ENCODE data around the gene CCDC50.

Gene CCDC50, protein sequence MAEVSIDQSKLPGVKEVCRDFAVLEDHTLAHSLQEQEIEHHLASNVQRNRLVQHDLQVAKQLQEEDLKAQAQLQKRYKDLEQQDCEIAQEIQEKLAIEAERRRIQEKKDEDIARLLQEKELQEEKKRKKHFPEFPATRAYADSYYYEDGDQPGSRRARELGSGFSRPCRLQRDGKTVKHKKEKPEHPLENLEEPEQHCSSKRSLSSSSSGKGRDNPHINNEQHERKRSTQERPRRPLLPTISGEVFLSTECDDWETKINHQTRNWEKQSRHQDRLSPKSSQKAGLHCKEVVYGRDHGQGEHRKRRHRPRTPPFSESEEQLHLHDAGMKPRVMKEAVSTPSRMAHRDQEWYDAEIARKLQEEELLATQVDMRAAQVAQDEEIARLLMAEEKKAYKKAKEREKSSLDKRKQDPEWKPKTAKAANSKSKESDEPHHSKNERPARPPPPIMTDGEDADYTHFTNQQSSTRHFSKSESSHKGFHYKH

DNA sequence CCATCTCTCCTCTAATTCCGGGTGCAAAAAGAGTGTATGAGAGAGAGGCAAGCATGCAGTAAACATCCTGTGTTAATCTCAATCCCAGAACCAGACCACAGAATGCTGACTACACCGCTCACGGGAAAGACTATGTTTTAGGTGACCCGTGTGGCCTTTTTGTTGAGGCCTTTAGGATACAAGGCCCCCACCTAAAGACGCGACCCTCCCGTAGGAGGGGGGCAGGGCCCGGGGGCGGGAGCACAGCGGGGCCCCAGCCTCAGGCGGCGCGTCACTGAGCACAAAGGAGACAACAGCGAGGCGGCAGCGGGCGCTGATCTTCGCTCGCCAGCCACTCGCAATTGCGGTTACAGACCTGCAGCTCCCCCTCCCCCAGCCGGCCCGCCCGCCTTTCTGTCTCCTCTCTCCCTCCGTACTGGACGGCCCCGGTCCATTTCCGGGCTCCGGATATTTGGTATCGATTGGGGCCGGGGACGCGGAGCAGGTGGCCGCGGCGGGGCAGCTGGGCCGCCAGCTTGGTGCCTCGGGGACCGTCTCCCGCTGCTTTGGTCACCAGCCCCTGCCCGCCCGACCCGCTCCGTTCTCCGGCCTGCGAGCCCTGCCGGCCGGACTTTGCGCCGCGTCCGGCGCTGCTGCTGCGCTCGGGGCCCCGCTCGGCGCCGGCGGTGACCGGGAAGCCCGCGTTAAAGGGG lies at the start of gene CCDC50:
Gene CCDC50, plus strand, starts transcription at position 433 of the 692 bp plus-strand sequence. CDS start 281 bp downstream, outside the sequence.
- Histone ChIP-seq H3K36me3 (ENCODE audit: insufficient read depth, low read length) (no peaks in the 10 kb centered on the region), H3K27me3 (ENCODE audit: insufficient read depth, low read length) (no peaks in the 10 kb centered on the region), H3K4me1 (ENCODE audit: insufficient read depth, low read length) (peaks cover 22% of the 10 kb centered on the region), H2AFZ (ENCODE audit: low read depth, low read length) (peak within 1 kb of the TSS; percentile 75), H3K4me3 (ENCODE audit: low read length) (peak within 1 kb of the TSS; percentile 75), H3K9me3 (ENCODE audit: low read length) (no peaks in the 10 kb centered on the region)

DNA sequence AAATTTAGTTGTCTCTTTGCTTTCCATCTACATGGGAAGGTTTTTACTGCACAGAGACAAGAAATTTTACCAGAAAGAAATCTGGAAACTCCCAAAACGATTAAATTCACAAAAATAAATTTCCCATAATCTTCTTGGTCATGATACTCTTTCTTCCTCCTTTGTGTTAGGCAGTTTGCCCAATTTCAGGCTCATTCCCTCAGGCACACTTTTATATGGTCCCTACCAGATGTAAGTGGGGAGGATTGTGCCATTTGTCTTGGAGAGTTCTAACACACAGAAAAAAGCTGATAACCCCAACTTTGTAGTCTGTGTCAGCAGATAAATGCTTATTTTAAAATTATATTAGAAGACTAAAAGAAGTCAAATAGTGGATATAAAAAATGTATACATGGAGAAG lies 49.1 kb upstream of the CCDC50 start:
- H3K9me3 ChIP-seq (ENCODE audit: low read length) = no peaks in the 10 kb centered on the region
- H3K36me3 ChIP-seq (ENCODE audit: insufficient read depth, low read length) = no peaks in the 10 kb centered on the region
- H2AFZ ChIP-seq (ENCODE audit: low read depth, low read length) = no peak overlapping the region
- no peaks in the 10 kb centered on the region for H3K4me1 ChIP-seq (ENCODE audit: insufficient read depth, low read length)
- no peak overlapping the region for H3K4me3 ChIP-seq (ENCODE audit: low read length)
- no peaks in the 10 kb centered on the region for H3K27me3 ChIP-seq (ENCODE audit: insufficient read depth, low read length)

DNA sequence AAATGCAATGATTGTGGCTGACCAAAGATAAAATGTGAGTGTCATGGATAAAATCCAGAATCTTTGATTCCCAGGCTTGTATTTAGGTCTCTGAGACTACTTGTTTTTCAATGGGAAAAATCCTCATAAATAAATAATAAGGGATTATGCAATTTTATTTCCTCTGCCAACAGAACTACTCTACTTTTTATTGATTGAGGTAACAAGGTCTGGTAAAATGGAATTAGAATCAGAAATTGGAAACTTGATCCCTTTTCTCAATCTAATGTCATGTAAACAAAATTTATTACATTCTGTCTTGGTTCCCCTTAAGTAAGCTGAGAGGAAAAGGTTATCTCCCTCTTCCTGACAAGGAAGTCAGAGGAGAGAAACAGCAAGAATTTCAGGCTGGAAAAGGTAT lies 48.3 kb upstream of the CCDC50 start:
- H3K9me3 ChIP-seq (ENCODE audit: low read length) = no peaks in the 10 kb centered on the region
- no peaks in the 10 kb centered on the region for H3K4me1 ChIP-seq (ENCODE audit: insufficient read depth, low read length)
- H2AFZ ChIP-seq (ENCODE audit: low read depth, low read length) = no peak overlapping the region
- no peaks in the 10 kb centered on the region for H3K36me3 ChIP-seq (ENCODE audit: insufficient read depth, low read length)
- no peaks in the 10 kb centered on the region for H3K27me3 ChIP-seq (ENCODE audit: insufficient read depth, low read length)
- H3K4me3 ChIP-seq (ENCODE audit: low read length) = no peak overlapping the region

DNA sequence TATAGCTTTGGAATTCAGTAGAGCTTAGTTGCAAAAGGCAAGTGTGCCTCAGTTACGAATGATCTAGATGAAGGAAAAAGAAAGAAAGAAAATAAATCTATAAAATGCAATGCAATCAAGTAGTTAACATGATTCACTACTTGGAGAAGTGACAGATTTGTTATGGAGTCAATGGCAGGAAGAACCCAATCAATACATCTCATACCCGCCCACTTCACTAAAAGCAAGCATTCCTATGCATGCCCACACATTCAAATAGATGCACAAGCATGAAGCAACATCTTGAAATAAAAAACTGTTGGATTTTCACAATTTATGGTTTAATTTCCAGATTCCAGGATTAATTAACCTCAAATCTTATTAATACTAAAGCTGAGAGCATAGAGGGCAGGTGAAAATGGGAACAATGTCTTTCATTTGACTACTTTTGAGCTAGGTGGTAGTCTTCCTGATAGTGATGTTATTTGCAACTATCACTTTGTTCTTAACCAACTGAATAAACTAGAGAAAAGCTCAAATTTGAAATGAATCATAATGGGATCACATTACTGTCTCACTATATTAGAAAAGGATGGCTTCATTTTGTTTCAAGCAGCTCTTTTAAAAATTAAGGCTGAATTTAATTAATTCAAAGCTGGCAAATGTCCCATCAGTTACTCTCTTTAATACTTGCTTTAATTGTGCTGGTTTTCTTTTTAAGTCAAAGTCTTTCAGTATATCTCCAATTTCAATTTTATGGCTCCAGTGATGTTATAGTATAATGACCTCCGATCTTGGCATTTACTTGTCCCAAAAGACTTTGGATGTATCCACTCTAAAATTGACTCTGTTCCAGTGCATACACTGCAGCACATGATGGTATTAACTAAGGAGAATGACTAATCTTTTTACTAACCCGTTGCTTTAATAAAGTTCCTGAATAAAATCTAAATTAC lies 46.7 kb upstream of the CCDC50 start:
- no peak overlapping the region for H2AFZ ChIP-seq (ENCODE audit: low read depth, low read length)
- H3K4me3 ChIP-seq (ENCODE audit: low read length) = no peak overlapping the region
- no peaks in the 10 kb centered on the region for H3K9me3 ChIP-seq (ENCODE audit: low read length)

DNA sequence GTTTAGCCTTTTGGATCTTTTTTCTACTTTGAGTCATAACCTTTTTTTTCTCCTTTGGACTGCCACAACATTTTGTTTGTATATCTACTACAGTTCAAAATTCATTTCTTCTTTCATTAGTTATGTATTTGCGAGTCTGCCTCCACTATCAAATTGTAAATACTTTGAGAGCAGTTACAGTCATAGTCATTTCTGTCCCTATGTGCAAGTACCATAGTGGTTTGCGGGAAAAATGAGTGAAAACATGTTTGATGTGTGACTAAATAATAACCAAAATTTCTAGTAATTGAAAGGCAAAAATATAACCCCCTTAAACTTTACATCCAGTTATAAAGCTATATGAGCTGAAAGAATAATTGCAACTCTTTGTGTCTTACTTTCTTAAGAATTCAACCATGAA lies 45.8 kb upstream of the CCDC50 start:
- Histone ChIP-seq H3K36me3 (ENCODE audit: insufficient read depth, low read length) (no peaks in the 10 kb centered on the region), H3K4me1 (ENCODE audit: insufficient read depth, low read length) (no peaks in the 10 kb centered on the region), H3K9me3 (ENCODE audit: low read length) (no peaks in the 10 kb centered on the region), H3K27me3 (ENCODE audit: insufficient read depth, low read length) (no peaks in the 10 kb centered on the region), H2AFZ (ENCODE audit: low read depth, low read length) (no peak overlapping the region), H3K4me3 (ENCODE audit: low read length) (no peak overlapping the region)

More for the DNA sequence above, 46.7 kb upstream of the CCDC50 start:
- H3K36me3 ChIP-seq (ENCODE audit: insufficient read depth, low read length) = no peaks in the 10 kb centered on the region
- H3K4me1 ChIP-seq (ENCODE audit: insufficient read depth, low read length) = no peaks in the 10 kb centered on the region
- H3K27me3 ChIP-seq (ENCODE audit: insufficient read depth, low read length) = no peaks in the 10 kb centered on the region

DNA sequence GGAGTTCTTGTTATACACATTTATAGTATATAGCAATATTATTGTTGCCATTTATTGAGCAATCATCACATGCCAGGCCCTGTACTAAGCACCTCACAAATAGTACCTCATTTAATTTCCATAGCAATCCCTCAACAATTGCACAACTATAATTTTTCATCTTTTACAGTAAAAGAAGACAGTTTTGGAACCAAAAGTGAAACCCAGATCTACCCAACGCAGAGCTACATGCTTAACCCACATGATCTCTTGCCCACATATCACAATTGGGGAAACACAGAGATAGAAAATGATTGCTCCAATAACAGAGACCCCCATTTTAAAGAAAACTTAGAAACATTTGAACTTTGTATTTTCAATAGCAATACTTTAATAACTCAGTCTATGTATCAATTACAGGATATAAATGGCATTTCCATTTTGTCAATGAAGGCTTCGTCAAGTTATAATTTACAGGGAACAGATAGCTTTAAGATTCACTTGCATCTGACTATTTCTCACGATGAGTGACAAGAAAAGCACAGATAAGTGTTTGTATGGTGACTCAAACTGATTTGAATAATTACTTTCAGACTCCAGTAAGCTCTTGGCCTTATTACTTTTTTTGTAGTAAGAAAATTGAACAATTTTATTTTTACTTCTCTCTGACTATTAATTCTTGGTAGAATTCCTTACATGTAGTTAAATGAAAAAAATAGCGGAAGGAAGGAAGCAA lies 38.7 kb upstream of the CCDC50 start:
- Histone ChIP-seq H3K4me1 (ENCODE audit: insufficient read depth, low read length) (no peaks in the 10 kb centered on the region), H3K4me3 (ENCODE audit: low read length) (no peak overlapping the region), H2AFZ (ENCODE audit: low read depth, low read length) (no peak overlapping the region), H3K9me3 (ENCODE audit: low read length) (no peaks in the 10 kb centered on the region), H3K36me3 (ENCODE audit: insufficient read depth, low read length) (no peaks in the 10 kb centered on the region), H3K27me3 (ENCODE audit: insufficient read depth, low read length) (no peaks in the 10 kb centered on the region)

DNA sequence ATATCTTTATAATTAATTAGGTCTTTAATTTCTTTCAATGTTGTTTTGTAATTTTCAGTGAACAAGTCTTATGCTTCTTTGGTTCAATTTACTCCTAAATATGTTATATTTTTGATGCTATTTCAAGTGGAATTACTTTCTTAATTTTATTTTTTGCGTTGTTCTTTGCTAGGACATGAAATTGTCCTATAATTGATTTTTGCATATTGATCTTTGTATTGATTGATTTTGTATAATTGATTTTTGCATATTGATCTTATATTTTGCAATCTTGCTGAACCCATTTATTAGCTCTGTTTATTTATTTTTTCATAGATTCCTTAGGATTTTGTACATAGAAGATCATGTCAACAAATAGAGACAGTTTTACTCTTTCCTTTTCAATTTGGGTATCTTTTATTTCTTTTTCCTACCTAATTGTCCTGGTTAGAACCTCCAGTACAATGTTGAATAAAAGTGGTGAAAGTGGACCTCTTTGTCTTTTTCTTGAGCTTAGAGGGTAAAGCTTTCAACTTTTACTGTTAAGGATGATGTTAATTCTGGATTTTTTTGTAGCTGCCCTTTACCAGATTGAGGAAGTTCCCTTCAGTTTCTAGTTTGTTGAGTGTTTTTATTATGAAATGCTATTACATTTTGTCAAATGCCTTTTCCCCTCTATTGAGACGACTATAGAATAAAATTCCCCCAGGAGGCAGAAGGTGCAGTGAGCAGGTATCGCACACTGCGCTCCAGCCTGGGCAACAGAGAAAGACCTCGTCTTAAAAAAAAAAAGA lies 36.8 kb upstream of the CCDC50 start:
- Histone ChIP-seq H3K4me3 (ENCODE audit: low read length) (no peak overlapping the region), H3K4me1 (ENCODE audit: insufficient read depth, low read length) (no peaks in the 10 kb centered on the region), H3K27me3 (ENCODE audit: insufficient read depth, low read length) (no peaks in the 10 kb centered on the region), H2AFZ (ENCODE audit: low read depth, low read length) (no peak overlapping the region), H3K9me3 (ENCODE audit: low read length) (no peaks in the 10 kb centered on the region), H3K36me3 (ENCODE audit: insufficient read depth, low read length) (no peaks in the 10 kb centered on the region)

DNA sequence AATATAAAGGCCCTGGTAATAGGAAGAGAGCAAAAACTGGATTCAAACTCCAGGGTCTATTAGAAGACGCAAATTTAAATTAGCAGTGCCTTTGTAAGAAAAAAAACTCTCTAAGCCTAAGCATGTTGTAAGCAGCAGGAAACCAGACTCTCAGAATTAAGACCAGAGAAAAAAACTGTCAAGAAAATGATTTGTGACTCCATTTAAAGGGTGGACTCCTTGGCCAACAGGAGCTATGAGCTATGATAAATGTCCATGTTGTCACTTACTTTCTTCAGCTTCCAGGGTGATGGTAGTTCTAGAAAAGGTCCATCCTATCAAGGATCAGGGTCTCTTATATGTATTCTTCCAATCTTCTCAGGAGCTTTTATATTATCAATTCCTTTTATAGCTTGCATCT lies 34.9 kb upstream of the CCDC50 start:
- Histone ChIP-seq H2AFZ (ENCODE audit: low read depth, low read length) (no peak overlapping the region), H3K4me3 (ENCODE audit: low read length) (no peak overlapping the region), H3K4me1 (ENCODE audit: insufficient read depth, low read length) (no peaks in the 10 kb centered on the region), H3K36me3 (ENCODE audit: insufficient read depth, low read length) (no peaks in the 10 kb centered on the region), H3K9me3 (ENCODE audit: low read length) (no peaks in the 10 kb centered on the region), H3K27me3 (ENCODE audit: insufficient read depth, low read length) (no peaks in the 10 kb centered on the region)

DNA sequence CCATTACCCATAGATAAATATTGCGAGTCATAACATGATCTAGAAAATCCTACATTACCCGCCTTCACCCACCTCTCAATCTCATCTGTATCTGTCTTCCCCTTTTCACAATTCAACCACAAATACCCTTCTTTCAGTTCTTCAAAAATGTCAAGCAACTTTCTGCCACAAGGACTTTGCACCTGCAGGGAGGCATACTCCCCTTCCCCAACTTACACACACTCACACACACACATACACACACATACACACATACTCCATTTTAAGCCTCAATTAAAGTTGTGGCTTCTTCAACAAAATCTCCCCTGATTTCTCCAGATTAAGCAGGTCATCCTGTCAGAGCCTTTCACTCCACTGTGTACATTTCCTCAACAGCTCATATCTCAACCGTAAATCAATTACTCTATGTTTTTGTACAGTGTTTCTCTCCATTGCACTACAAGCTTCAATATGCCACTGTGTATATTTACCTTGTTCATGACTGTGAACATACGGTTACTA lies 33.1 kb upstream of the CCDC50 start:
- Histone ChIP-seq H3K4me3 (ENCODE audit: low read length) (no peak overlapping the region), H3K9me3 (ENCODE audit: low read length) (no peaks in the 10 kb centered on the region), H3K27me3 (ENCODE audit: insufficient read depth, low read length) (no peaks in the 10 kb centered on the region), H3K4me1 (ENCODE audit: insufficient read depth, low read length) (no peaks in the 10 kb centered on the region), H2AFZ (ENCODE audit: low read depth, low read length) (no peak overlapping the region), H3K36me3 (ENCODE audit: insufficient read depth, low read length) (no peaks in the 10 kb centered on the region)

DNA sequence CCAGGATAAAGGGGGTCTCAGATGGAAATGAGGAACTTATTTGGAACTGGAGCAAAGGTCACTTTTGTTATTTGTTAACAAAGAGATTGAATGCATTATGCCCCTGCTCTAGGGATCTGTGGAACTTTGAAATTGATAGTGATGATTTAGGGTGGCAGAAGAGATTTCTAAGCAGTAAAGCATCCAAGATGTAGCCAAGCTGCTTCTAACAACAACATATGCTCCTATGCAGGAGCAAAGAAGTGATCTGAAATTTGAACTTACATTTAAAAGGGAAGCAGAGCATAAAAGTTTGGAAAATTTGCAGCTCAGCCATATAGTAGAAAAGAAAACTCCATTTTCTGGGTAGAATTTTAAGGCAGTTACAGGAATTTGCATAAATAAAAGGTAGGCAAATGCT lies 30.3 kb upstream of the CCDC50 start:
- Histone ChIP-seq H3K27me3 (ENCODE audit: insufficient read depth, low read length) (no peaks in the 10 kb centered on the region), H3K9me3 (ENCODE audit: low read length) (no peaks in the 10 kb centered on the region), H2AFZ (ENCODE audit: low read depth, low read length) (no peak overlapping the region), H3K4me3 (ENCODE audit: low read length) (no peak overlapping the region), H3K36me3 (ENCODE audit: insufficient read depth, low read length) (no peaks in the 10 kb centered on the region), H3K4me1 (ENCODE audit: insufficient read depth, low read length) (peaks cover 11% of the 10 kb centered on the region)

DNA sequence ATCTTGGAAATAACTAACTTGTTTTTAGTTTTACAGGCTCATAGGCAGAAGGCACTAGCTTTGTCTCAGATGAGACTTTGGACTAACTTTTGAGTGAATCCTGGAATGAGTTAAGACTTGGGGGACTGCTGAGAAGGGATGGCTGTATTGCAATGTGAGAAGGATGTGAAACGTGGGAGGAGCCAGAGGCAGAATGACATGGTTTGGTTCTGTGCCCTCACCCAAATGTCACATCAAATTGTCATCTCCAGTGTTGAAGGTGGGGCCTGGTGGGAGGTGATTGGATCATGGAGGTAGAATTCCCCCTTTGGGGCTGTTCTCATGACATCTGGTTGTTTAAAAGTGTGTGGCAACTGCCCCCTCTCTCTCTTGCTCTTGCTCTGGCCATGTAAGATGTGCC lies 28.8 kb upstream of the CCDC50 start:
- Histone ChIP-seq H3K9me3 (ENCODE audit: low read length) (no peaks in the 10 kb centered on the region), H3K4me3 (ENCODE audit: low read length) (no peak overlapping the region), H3K27me3 (ENCODE audit: insufficient read depth, low read length) (no peaks in the 10 kb centered on the region), H2AFZ (ENCODE audit: low read depth, low read length) (no peak overlapping the region), H3K4me1 (ENCODE audit: insufficient read depth, low read length) (peaks cover 11% of the 10 kb centered on the region), H3K36me3 (ENCODE audit: insufficient read depth, low read length) (no peaks in the 10 kb centered on the region)

DNA sequence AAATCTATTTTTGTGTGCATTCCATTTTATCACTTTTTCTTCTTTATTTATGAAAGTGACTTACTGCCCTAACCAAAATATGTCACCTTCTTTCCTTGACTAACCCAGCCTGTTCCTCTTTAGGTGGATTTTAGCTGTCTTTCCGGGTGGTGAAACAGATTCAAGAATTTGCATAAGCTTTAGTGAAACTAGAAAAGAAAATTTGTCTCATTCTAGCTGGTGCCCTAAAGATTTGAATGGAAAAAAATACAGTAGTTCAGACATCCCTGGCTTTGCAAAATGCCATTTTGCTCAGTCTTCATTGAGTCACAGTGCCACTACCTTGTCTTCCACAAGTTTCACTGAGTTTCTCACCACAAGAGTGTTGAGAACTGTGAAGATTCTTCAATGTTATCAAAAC lies 28.2 kb upstream of the CCDC50 start:
- H3K4me3 ChIP-seq (ENCODE audit: low read length) = no peak overlapping the region
- no peaks in the 10 kb centered on the region for H3K9me3 ChIP-seq (ENCODE audit: low read length)
- no peaks in the 10 kb centered on the region for H3K36me3 ChIP-seq (ENCODE audit: insufficient read depth, low read length)
- H3K27me3 ChIP-seq (ENCODE audit: insufficient read depth, low read length) = no peaks in the 10 kb centered on the region
- peaks cover 11% of the 10 kb centered on the region for H3K4me1 ChIP-seq (ENCODE audit: insufficient read depth, low read length)
- H2AFZ ChIP-seq (ENCODE audit: low read depth, low read length) = no peak overlapping the region
